Neural cell (in vitro differentiated cells): ENCODE results near the gene PTPRQ. TPM values are rescaled to one million over a fixed set of nuclear protein-coding genes. Genes with fewer than 3 reads are reported as not detected.
A peak's percentile ranks its signal among the peaks of the same experiment; 100 is the strongest.

Source experiments
- H2AFZ ChIP-seq: fragments of 200-600, 300-800 bp; sonication (generic), shearing (Covaris generic); 2 replicates; pipeline ENCODE4 v1.6.0; 2014; ENCODE audit warnings: low read depth, mild to moderate bottlenecking, antibody characterized with exemption, low read length, moderate library complexity
- H3F3A ChIP-seq: fragments of 200-600 bp; shearing (Covaris generic); 2 replicates; pipeline ENCODE4 v1.6.1; 2016; ENCODE audit warnings: mild to moderate bottlenecking, moderate library complexity, mixed read lengths, antibody characterized with exemption, low read length; ENCODE audit not compliant: insufficient read depth, poor library complexity, severe bottlenecking
- H3K27ac ChIP-seq: fragments of 200-600, 300-800 bp; sonication (generic), shearing (Covaris generic); 2 replicates; pipeline ENCODE4 v1.5.1; 2014; ENCODE audit warnings: mild to moderate bottlenecking, low read length, moderate library complexity
- H3K27me3 ChIP-seq: fragments of 300-800, 200-600 bp; sonication (generic), shearing (Covaris generic); 2 replicates; pipeline ENCODE4 v1.6.0; 2014; ENCODE audit warnings: mild to moderate bottlenecking, low read depth, low read length, moderate library complexity; ENCODE audit not compliant: insufficient read depth
- H3K36me3 ChIP-seq: fragments of 300-800, 200-600 bp; sonication (generic), shearing (Covaris generic); 2 replicates; pipeline ENCODE4 v1.5.1; 2014; ENCODE audit warnings: mild to moderate bottlenecking, antibody characterized with exemption, low read length, moderate library complexity; ENCODE audit not compliant: insufficient read depth
- H3K4me2 ChIP-seq: fragments of 300-800, 200-600 bp; sonication (generic), shearing (Covaris generic); 2 replicates; pipeline ENCODE4 v1.6.0; 2014; ENCODE audit warnings: mild to moderate bottlenecking, low read length
- H3K4me3 ChIP-seq: fragments of 300-800, 200-600 bp; sonication (generic), shearing (Covaris generic); 2 replicates; pipeline ENCODE4 v1.5.1; 2014; ENCODE audit warnings: mild to moderate bottlenecking, low read length, moderate library complexity
- H3K79me2 ChIP-seq: fragments of 200-600 bp; shearing (Covaris generic); replicated peaks from 2 replicates; pipeline ENCODE4 v1.6.0; 2014; ENCODE audit warnings: mild to moderate bottlenecking, low read length, moderate library complexity; ENCODE audit not compliant: insufficient read depth
- H3K9ac ChIP-seq: fragments of 300-800, 200-600 bp; sonication (generic), shearing (Covaris generic); 2 replicates; pipeline ENCODE4 v1.6.1; 2016; ENCODE audit warnings: mild to moderate bottlenecking, low read length, mixed read lengths
- H3K9me2 ChIP-seq: fragments of 200-600 bp; shearing (Covaris generic); 2 replicates; pipeline ENCODE4 v1.6.1; 2016; ENCODE audit warnings: mild to moderate bottlenecking, low read length, mixed read lengths; ENCODE audit not compliant: insufficient read depth
- H3K9me3 ChIP-seq: fragments of 200-600, 300-800 bp; sonication (generic), shearing (Covaris generic); 2 replicates; pipeline ENCODE4 v1.6.1; 2016; ENCODE audit warnings: mild to moderate bottlenecking, mixed run types, low read length, moderate library complexity, mixed read lengths
- H4K20me1 ChIP-seq: fragments of 200-600 bp; shearing (Covaris generic); 2 replicates; pipeline ENCODE4 v1.6.1; 2016; ENCODE audit warnings: mild to moderate bottlenecking, mixed run types; ENCODE audit not compliant: insufficient read depth
- CTCF ChIP-seq: fragments of 450-650 bp; IDR thresholded peaks from 2 replicates; pipeline ENCODE4 v1.5.1; 2014; ENCODE audit warnings: antibody characterized with exemption, mild to moderate bottlenecking, moderate library complexity; ENCODE audit not compliant: poor library complexity, severe bottlenecking
- EP300 ChIP-seq: fragments of 450-650 bp; conservative IDR thresholded peaks from 2 replicates; pipeline ENCODE4 v1.6.1; 2014; ENCODE audit warnings: antibody characterized with exemption, mild to moderate bottlenecking, moderate library complexity; ENCODE audit not compliant: poor library complexity, severe bottlenecking
- EZH2 ChIP-seq: fragments of 200-600, 300-800 bp; shearing (Covaris generic), sonication (generic); IDR thresholded peaks from 2 replicates; pipeline ENCODE4 v1.6.1; 2014; ENCODE audit warnings: antibody characterized with exemption, low read length, borderline replicate concordance, mild to moderate bottlenecking; ENCODE audit not compliant: insufficient read depth, poor library complexity, severe bottlenecking
- MXI1 ChIP-seq: fragments of 450-650 bp; conservative IDR thresholded peaks from 2 replicates; pipeline ENCODE4 v1.6.1; 2014; ENCODE audit warnings: antibody characterized with exemption, mild to moderate bottlenecking; ENCODE audit not compliant: poor library complexity, severe bottlenecking
- POLR2AphosphoS5 ChIP-seq: IDR thresholded peaks from 2 replicates; pipeline ENCODE4 v1.6.1; 2012
- RAD21 ChIP-seq: fragments of 450-650 bp; conservative IDR thresholded peaks from 2 replicates; pipeline ENCODE4 v1.6.1; 2014; ENCODE audit warnings: antibody characterized with exemption, mild to moderate bottlenecking, moderate library complexity
- REST ChIP-seq: IDR thresholded peaks from 2 replicates; pipeline ENCODE4 v1.6.1; 2012; ENCODE audit warnings: borderline replicate concordance
- SMC3 ChIP-seq: fragments of 450-650 bp; conservative IDR thresholded peaks from 2 replicates; pipeline ENCODE4 v1.6.1; 2014; ENCODE audit warnings: antibody characterized with exemption, mild to moderate bottlenecking, moderate library complexity; ENCODE audit not compliant: poor library complexity
- TAF1 ChIP-seq: IDR thresholded peaks from 2 replicates; pipeline ENCODE4 v1.6.1; 2012; ENCODE audit warnings: low read depth
- polyA plus RNA-seq: library from polyadenylated mRNA; depleted of rRNA; stranded (reverse); fragments of >200 nt; gene quantifications from 2 replicates; pipeline ENCODE4 v1.2.3, GENCODE V29; 2014

Gene PTPRQ
- polyA plus RNA-seq, 1 donor from 2014 or later, result not detected

GRCh38 chr12:80707126-80707829, 263.2 kb downstream of the PTPRQ start, which contains the start of gene MYF6:
TSS of gene MYF6 (plus strand) at chr12:80707634. CDS start at chr12:80707720, 86 bp downstream.
- TF ChIP-seq EZH2 (no peak), EP300 (no peak), MXI1 (no peak), REST (no peak)
- no peak within 1 kb of the TSS for H3K4me2 ChIP-seq

GRCh38 chr12:80707830-80708258, 263.8 kb downstream of the PTPRQ start:
- H3K9me2 ChIP-seq, result no peaks in the 10 kb centered on the region
- TF ChIP-seq SMC3 (no peak), CTCF (no peak), EZH2 (no peak), REST (no peak), MXI1 (no peak), POLR2AphosphoS5 (no peak), TAF1 (no peak), EP300 (no peak), RAD21 (no peak)
- H3K27me3 ChIP-seq, result peaks cover 41% of the 10 kb centered on the region
- no peak overlapping the region for H3K4me2 ChIP-seq
- H3K36me3 ChIP-seq, result no peaks in the 10 kb centered on the region
- H3K79me2 ChIP-seq, result no peaks in the 10 kb centered on the region
- H2AFZ ChIP-seq, result no peak overlapping the region
- no peaks in the 10 kb centered on the region for H3K9me3 ChIP-seq
- H3K27ac ChIP-seq, result no peak overlapping the region
- no peaks in the 10 kb centered on the region for H4K20me1 ChIP-seq
- H3K4me3 ChIP-seq, result peak overlapping the region; percentile 57
- no peaks in the 10 kb centered on the region for H3F3A ChIP-seq
- H3K9ac ChIP-seq, result no peak overlapping the region

More at GRCh38 chr12:80707126-80707829, 263.2 kb downstream of the PTPRQ start, which contains the start of gene MYF6:
- H3K9me3 ChIP-seq, result no peaks in the 10 kb centered on the region
- H2AFZ ChIP-seq, result no peak within 1 kb of the TSS
- H4K20me1 ChIP-seq, result no peaks in the 10 kb centered on the region
- no peak within 1 kb of the TSS for H3K9ac ChIP-seq
- no peak within 1 kb of the TSS for H3K27ac ChIP-seq
- peak within 1 kb of the TSS; percentile 57 for H3K4me3 ChIP-seq
- peaks cover 41% of the 10 kb centered on the region for H3K27me3 ChIP-seq
- no peaks in the 10 kb centered on the region for H3K9me2 ChIP-seq
- no peaks in the 10 kb centered on the region for H3K79me2 ChIP-seq
- no peaks in the 10 kb centered on the region for H3F3A ChIP-seq
- H3K36me3 ChIP-seq, result no peaks in the 10 kb centered on the region
